ENCODE results near the gene EXOSC9.
A peak's percentile ranks its signal among the peaks of the same experiment; 100 is the strongest.
"Not testable (repeated sequence)": the region's sequence is repeated elsewhere in the genome, so short reads cannot be mapped to it uniquely, and the experiment has no call there.

The EXOSC9 gene, protein sequence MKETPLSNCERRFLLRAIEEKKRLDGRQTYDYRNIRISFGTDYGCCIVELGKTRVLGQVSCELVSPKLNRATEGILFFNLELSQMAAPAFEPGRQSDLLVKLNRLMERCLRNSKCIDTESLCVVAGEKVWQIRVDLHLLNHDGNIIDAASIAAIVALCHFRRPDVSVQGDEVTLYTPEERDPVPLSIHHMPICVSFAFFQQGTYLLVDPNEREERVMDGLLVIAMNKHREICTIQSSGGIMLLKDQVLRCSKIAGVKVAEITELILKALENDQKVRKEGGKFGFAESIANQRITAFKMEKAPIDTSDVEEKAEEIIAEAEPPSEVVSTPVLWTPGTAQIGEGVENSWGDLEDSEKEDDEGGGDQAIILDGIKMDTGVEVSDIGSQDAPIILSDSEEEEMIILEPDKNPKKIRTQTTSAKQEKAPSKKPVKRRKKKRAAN

DNA sequence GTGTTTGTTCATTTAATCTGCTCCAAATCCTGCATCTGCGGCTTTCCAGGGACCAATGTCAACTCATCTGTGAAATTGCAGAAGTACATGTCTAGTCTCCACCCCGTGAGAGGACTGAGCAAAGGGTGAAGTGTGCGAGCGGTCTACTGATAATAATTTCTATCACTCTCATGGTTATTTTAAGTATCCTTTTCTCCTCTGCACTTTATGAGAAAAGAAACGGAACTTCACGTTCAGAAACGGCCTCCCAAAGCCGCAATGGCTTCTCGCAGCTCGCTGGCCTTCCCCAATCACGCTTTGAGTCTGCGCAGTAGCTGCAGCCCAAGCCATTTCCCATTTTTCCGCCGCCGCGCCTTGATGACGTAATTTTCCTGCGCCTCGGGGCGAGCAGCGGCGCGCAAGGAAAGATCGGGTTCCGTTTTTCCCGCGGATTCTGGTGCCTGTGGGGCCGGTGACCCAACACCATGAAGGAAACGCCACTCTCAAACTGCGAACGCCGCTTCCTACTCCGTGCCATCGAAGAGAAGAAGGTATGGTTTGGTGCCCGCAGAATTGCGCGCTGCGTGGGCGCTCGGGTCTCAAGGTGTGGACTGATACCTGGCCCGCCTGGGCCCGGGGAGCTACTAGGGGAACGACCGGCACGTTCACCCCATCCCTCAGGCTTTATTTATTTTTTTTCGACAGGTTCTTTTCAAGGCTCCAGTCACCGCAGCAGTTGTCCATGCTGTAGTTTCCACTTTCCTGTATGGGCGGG is at the start of gene EXOSC9:
EXOSC9 (plus strand) TSS at position 363 of the 754 bp plus-strand sequence; CDS start at position 465, 102 bp downstream.
- FAIRE-seq = peak; percentile 96

GRCh38 chr4:121752142-121752541 is 49.0 kb upstream of the EXOSC9 start:
- FAIRE-seq = not testable (repeated sequence)

DNA sequence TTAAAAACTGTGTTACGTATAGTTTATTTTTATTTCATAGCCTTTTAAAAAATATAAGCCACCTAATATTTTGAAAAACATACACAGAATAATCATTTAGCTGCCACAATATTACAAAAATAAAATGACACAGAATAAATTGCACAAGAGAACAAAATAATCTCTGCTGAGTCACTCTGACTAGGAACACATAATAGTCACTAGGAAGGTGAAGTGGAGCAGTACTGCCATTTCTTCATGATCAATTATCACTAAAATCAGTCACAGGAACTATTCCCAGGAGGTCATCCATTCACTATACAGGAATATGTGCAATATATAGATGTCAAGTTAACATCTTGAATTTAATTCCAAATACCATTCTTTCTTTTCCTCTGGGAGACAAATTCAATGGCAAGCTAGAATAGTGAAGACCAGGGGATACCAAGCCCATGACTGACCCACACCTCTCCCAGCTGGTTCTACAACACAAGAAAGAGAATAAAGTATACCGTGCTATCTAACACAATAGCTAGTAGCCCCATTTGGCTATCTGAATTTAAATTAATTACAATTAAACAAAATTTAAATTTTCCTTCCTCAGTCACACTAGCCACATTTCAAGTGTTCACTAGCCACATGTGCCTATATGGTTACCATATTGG is 42.1 kb upstream of the EXOSC9 start:
- FAIRE-seq = peak; percentile 46

- FAIRE-seq = no peak
These were observed 40.9 kb upstream of the EXOSC9 start for GRCh38 chr4:121760205-121760604.

DNA sequence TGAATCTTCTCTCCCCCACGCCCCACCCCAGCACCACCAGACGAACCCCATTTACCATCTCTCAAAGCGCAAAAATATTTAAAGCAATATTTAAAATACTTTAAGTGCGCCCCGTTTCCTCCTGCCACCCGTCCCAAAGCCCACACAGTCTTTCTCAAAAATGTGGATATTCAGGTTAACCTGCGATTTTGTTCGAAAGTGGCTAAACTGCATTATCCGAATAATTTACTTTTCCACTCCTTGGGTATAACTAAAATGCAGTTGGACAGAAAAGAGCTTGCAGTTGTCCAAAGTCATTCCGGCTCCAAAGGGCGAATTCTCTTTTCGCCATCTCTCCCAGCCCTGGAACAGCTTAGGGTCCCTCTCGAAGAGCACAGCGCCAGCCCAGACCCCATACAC is 36.8 kb upstream of the EXOSC9 start:
- no peak for FAIRE-seq

DNA sequence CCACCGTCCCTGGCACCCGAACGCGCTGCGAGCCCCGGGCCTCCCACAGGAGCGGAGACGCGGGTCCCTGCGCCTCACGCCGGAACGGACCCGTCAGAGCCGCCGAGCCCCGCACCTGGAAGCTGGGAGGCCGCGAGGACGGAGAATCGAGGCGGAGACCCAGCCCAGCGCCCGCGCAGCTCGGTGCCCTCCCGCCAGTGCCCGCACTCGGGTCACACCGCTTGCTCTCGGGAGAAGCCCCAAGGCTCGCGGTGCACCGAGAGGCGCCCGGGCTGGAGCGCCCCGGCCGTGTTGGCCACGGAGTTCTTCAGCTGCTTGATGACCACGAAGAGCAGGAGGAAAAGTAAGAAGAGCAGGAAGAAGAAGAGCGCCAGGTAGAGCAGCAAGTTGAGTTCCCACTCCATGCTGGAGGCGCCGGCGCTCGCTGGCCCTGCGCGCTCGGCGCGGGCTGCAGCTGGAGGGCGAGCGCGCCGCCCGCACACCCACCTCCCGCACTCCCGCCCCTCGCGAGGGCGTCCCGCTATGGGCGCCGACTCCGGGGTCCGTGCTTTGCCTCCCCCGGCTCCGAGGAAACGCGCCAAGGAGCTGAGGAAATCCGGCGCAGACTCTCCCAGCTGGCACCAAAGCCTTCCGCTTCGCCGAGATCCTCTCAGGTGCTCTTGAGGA is 36.3 kb upstream of the EXOSC9 start, which contains the start of gene SMIM43:
SMIM43 (minus strand) TSS at position 463 of the 666 bp plus-strand sequence; CDS start at position 404, 59 bp downstream.
- FAIRE-seq = no peak

DNA sequence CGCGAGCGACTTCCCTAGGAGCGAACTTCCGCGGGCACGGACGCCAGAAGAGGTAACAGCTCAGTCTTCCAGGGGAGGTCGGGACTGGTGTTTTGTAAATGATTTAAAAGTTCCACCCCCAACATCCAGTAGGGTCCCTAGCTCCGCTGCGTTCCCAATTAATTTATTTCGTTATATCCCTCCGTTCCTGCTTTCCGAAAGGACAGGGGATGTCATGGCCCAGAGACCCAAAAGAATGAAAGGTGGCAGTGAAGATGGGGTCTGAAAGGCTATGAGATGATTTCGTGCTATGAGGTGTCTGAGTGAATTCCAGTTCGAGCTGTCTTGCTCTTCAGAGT is 35.8 kb upstream of the EXOSC9 start:
- no peak for FAIRE-seq

- no peak for FAIRE-seq
These were observed 35.1 kb upstream of the EXOSC9 start for GRCh38 chr4:121765971-121766538.

- FAIRE-seq = no peak
These were observed 34.0 kb upstream of the EXOSC9 start for GRCh38 chr4:121767166-121767565.

DNA sequence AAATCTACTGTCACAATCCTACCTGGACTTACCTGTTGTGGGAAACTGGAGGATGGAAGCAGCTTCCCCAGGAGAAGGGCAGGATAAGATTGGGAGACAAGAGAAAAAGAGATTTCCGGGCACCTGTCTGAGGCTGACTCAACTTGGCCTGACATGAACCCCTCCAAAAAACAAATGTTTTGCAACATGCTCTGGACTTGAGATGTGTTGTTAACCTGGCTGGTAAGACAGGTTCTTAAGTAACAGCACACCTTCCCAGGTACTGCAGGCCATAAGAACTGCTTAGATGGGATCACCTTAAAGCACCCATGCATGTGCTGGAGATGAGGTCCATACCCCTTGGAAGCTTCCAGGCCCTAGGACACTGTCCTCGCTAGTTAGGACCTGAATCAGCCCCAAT is 31.8 kb upstream of the EXOSC9 start:
- FAIRE-seq = no peak

DNA sequence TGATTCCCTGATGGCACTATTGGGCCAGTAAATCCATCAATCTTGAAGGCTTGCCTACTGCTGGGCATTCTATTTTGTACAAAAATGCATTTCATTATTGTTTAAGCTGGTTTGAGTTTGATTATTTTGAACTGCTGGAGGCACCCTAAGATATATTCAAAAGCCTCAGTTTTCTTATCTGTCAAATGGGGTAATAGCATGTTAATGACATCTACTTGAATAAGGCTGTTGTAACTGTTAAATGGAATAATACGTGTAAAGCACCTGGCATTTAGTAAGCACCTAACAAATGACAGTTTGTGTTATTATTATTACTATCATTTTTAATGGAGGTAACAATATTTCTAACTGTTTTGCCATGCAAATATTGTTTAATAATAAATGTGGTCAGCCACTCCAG is 29.3 kb upstream of the EXOSC9 start:
- no peak for FAIRE-seq

DNA sequence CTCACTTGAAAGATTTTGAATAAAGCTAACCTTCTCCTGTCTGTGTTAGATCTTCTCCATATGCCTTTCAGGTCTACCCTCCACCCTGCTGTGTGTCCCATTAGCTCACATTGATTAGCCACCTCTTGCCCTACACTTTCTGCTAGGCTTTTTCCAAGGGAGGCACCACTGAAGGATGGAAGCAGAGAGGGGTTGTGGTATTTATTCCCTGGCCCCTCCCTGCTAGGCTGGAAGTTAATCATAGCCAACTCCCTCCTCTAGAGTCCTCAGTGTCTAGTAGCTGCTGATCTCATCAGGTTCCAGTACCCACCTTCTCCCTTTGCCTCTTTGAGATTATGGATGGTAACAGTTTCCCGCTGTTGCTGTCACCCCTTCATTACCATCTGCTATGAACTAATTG is 27.2 kb upstream of the EXOSC9 start:
- FAIRE-seq = no peak

GRCh38 chr4:121776610-121777401 is 24.3 kb upstream of the EXOSC9 start:
- no peak for FAIRE-seq

GRCh38 chr4:121777625-121778024 is 23.5 kb upstream of the EXOSC9 start:
- FAIRE-seq = no peak

DNA sequence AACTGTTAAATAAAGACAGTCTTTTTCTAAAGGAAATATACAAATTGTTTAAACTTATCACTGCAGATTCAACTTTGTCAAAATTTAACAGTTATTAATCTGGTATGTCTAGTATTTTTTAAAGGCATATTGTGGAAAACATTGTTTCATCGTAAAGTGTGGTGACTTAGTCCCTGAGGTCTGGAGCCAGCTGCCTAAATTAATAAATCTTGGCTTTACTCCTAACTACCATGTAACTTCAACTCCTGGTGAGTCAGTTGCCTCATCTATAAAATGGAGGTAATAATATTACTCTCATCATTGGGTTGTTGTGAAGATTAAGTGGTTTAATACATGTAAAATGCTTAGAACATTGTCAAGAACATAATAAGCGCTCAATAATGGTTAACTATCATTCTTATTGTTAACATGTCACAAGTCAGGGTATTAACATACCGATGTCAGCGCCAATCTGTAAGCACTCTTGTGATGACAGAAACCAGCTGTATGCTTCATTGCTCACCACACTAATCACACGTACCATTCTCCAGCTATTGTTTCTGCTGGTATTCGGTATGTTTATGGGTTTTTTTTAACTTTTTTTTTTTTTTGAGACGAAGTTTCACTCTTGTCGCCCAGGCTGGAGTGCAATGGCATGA is 22.0 kb upstream of the EXOSC9 start:
- FAIRE-seq = no peak

DNA sequence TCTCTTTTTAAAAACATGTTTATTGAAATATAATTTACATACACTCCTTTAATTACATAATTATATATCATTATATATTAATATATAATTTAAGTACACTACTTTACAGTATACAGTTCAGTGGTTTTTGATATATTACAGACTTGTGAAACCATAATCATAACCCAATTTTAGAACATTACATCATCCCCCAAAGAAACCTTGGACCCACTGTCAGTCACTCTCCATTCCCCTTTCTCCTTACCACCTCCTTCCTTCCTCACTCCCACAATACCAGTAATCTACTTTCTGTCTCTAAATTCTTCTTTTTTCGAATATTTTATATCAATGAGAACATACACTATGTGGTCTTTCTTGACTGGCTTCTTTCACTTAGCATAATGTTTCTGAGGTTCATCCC is 17.9 kb upstream of the EXOSC9 start:
- FAIRE-seq = peak; percentile 3

- FAIRE-seq = no peak
These were observed 16.7 kb upstream of the EXOSC9 start for GRCh38 chr4:121784401-121784800.

GRCh38 chr4:121784975-121785374 is 16.1 kb upstream of the EXOSC9 start:
- no peak for FAIRE-seq

GRCh38 chr4:121785479-121785878 is 15.6 kb upstream of the EXOSC9 start:
- no peak for FAIRE-seq

GRCh38 chr4:121786221-121786620 is 14.9 kb upstream of the EXOSC9 start:
- FAIRE-seq = no peak

- no peak for FAIRE-seq
These were observed 12.2 kb upstream of the EXOSC9 start for GRCh38 chr4:121788896-121789295.
